Tibial nerve (tissue), 4 donors: ENCODE results near the gene CCNY. TPM values are rescaled to one million over a fixed set of nuclear protein-coding genes. Genes with fewer than 3 reads are reported as not detected.
A peak's percentile ranks its signal among the peaks of the same experiment; 100 is the strongest.
"Not testable (repeated sequence)": the region's sequence is repeated elsewhere in the genome, so short reads cannot be mapped to it uniquely, and the experiment has no call there.

Experiments used
- DNase-seq, 2 donors: peaks; one replicate each; pipeline ENCODE4 v3.0.0-alpha.2; 2019; ENCODE audit warnings: low spot score in 2 of 2
- H3K27ac ChIP-seq, 4 donors: fragments of 200-600 bp; sonication (generic) in 3 of 4; one replicate each; pipeline ENCODE4 v1.5.1; 2017 to 2019; ENCODE audit warnings: mild to moderate bottlenecking in 1 of 4
- H3K27me3 ChIP-seq, 2 donors: fragments of 200-600 bp; sonication (generic) in 1 of 2; one replicate each; pipeline versions ENCODE4 v1.5.1 to v1.6.0; 2017 to 2019
- H3K36me3 ChIP-seq, 3 donors: fragments of 200-600 bp; sonication (generic); one replicate each; pipeline ENCODE4 v1.5.1; 2018 to 2019
- H3K4me1 ChIP-seq, 4 donors: fragments of 200-600 bp; sonication (generic) in 3 of 4; one replicate each; pipeline ENCODE4 v1.5.1; 2017 to 2019
- H3K4me3 ChIP-seq, 4 donors: fragments of 200-600 bp; sonication (generic) in 3 of 4; one replicate each; pipeline ENCODE4 v1.5.1; 2017 to 2019; ENCODE audit warnings: mild to moderate bottlenecking in 1 of 4, moderate library complexity in 1 of 4
- H3K9me3 ChIP-seq, 4 donors: fragments of 200-600 bp; sonication (generic) in 3 of 4; one replicate each; pipeline ENCODE4 v1.5.1; 2017 to 2019
- CTCF ChIP-seq, 5 experiments: fragments of 200-600 bp in 3 of 5; fragments of 450-650 bp in 2 of 5; sonication (generic) in 3 of 5; IDR thresholded peaks; one replicate each; pipeline ENCODE4 v1.5.1; 2016 to 2019; ENCODE audit warnings: antibody characterized with exemption in 5 of 5, mild to moderate bottlenecking in 3 of 5, moderate library complexity in 2 of 5
- EP300 ChIP-seq, 2 donors: sonication (generic); formaldehyde crosslinking; IDR thresholded peaks; one replicate each; pipeline ENCODE4 v1.6.1; 2017; ENCODE audit warnings: antibody characterized with exemption in 2 of 2, mild to moderate bottlenecking in 1 of 2
- POLR2A ChIP-seq, 2 donors: fragments of 450-650 bp; IDR thresholded peaks; one replicate each; pipeline ENCODE4 v1.6.1; 2017; ENCODE audit warnings: antibody characterized with exemption in 2 of 2, mild to moderate bottlenecking in 2 of 2, moderate library complexity in 2 of 2
- WGBS, 2 donors: methylation state at CpG; one replicate each; pipeline ENCODE4 v1.1.5; 2018; 5-methylcytosine and 5-hydroxymethylcytosine counted together
- total RNA-seq, 4 donors: library from RNA; depleted of rRNA; stranded (reverse); fragments of >200 nt; gene quantifications; one replicate each; pipeline ENCODE4 v1.1.0, GENCODE V29; 2016

Gene CCNY
- total RNA-seq, 4 donors from 2014 or later = 24.3 to 27.6 (median 26.5) TPM

GRCh38 chr10:35397953-35398352, 61.6 kb downstream of the CCNY start:
- 75 to 85% methylated on average over 3 to 4 of the region's 4 CpGs for WGBS, 2 donors
- Histone ChIP-seq H3K4me3 (no peak overlapping the region), H3K27ac (peak overlapping the region in 1 of 4 donors; percentile 1), H3K4me1 (peaks cover 0 to 85% (median 37%) of the 10 kb centered on the region in 4 donors), H3K9me3 (no peaks in the 10 kb centered on the region), H3K36me3 (no peaks in the 10 kb centered on the region), H3K27me3 (no peaks in the 10 kb centered on the region)
- DNase-seq = no peak
- no peak for TF ChIP-seq EP300 (IDR thresholded peaks at IDR 0.05)
- TF ChIP-seq CTCF (IDR thresholded peaks at IDR 0.05) = no peak
- TF ChIP-seq POLR2A (IDR thresholded peaks at IDR 0.05) = no peak

- H3K4me1 ChIP-seq = peaks cover 0 to 85% (median 37%) of the 10 kb centered on the region in 4 donors
- WGBS, 2 donors = 75 to 79% methylated on average over 8 of the region's 8 CpGs
- TF ChIP-seq POLR2A (IDR thresholded peaks at IDR 0.05) (no peak), CTCF (IDR thresholded peaks at IDR 0.05) (no peak), EP300 (IDR thresholded peaks at IDR 0.05) (no peak)
These were observed 62.0 kb downstream of the CCNY start for GRCh38 chr10:35398355-35398754.

GRCh38 chr10:35398908-35399307, 62.6 kb downstream of the CCNY start:
- DNase-seq = no peak
- Histone ChIP-seq H3K9me3 (no peaks in the 10 kb centered on the region), H3K36me3 (no peaks in the 10 kb centered on the region), H3K4me3 (no peak overlapping the region), H3K27me3 (no peaks in the 10 kb centered on the region), H3K27ac (no peak overlapping the region), H3K4me1 (peaks cover 0 to 85% (median 37%) of the 10 kb centered on the region in 4 donors)
- TF ChIP-seq CTCF (IDR thresholded peaks at IDR 0.05) = no peak
- 82 to 86% methylated on average over 7 of the region's 7 CpGs for WGBS, 2 donors

More at GRCh38 chr10:35398355-35398754, 62.0 kb downstream of the CCNY start:
- H3K27me3 ChIP-seq = no peaks in the 10 kb centered on the region
- no peak overlapping the region for H3K27ac ChIP-seq
- no peak for DNase-seq
- no peaks in the 10 kb centered on the region for H3K9me3 ChIP-seq
- no peak overlapping the region for H3K4me3 ChIP-seq
- H3K36me3 ChIP-seq = no peaks in the 10 kb centered on the region

GRCh38 chr10:35399414-35400009, 63.2 kb downstream of the CCNY start:
- TF ChIP-seq POLR2A (IDR thresholded peaks at IDR 0.05) = no peak
- no peak for TF ChIP-seq EP300 (IDR thresholded peaks at IDR 0.05)
- no peak for TF ChIP-seq CTCF (IDR thresholded peaks at IDR 0.05)
- H3K9me3 ChIP-seq = no peaks in the 10 kb centered on the region
- H3K4me3 ChIP-seq = no peak overlapping the region
- 91 to 94% methylated on average over 6 of the region's 6 CpGs for WGBS, 2 donors
- no peak for DNase-seq
- peak overlapping the region in 1 of 4 donors; percentile 67 for H3K27ac ChIP-seq
- H3K27me3 ChIP-seq = no peaks in the 10 kb centered on the region
- H3K4me1 ChIP-seq = peaks cover 0 to 85% (median 32%) of the 10 kb centered on the region in 4 donors
- H3K36me3 ChIP-seq = no peaks in the 10 kb centered on the region

- DNase-seq = no peak
- Histone ChIP-seq H3K27me3 (no peaks in the 10 kb centered on the region), H3K4me3 (no peak overlapping the region), H3K27ac (peak overlapping the region in 2 of 4 donors; percentile 37 to 67), H3K4me1 (peaks cover 0 to 80% (median 27%) of the 10 kb centered on the region in 4 donors), H3K9me3 (no peaks in the 10 kb centered on the region), H3K36me3 (no peaks in the 10 kb centered on the region)
- 55 to 60% methylated on average over 8 of the region's 8 CpGs for WGBS, 2 donors
- TF ChIP-seq EP300 (IDR thresholded peaks at IDR 0.05) (peak in 1 of 2 donors; percentile 25), CTCF (IDR thresholded peaks at IDR 0.05) (no peak)
These were observed 64.4 kb downstream of the CCNY start for GRCh38 chr10:35400595-35401268.

- not testable (repeated sequence) for H3K36me3 ChIP-seq, H3K9me3 ChIP-seq, DNase-seq, H3K27me3 ChIP-seq, H3K4me3 ChIP-seq
- WGBS, 2 donors = 94 to 95% methylated on average over 5 of the region's 5 CpGs
- peak overlapping the region in 2 of 4 donors; percentile 13 to 20 for H3K27ac ChIP-seq
- H3K4me1 ChIP-seq = peaks cover 0 to 65% (median 23%) of the 10 kb centered on the region in 4 donors
These were observed 67.2 kb downstream of the CCNY start for GRCh38 chr10:35403491-35403890.
